ENCODE measurements around the gene SNRNP48. TPM values are rescaled to one million over a fixed set of nuclear protein-coding genes. Genes with fewer than 3 reads are reported as not detected.

Gene SNRNP48
- polyA plus RNA-seq, 2 of the 4 experiments (the other 2 are of a cell fraction): 13.7 to 13.9 TPM

- no peaks in the 10 kb centered on the region for H3K9me3 ChIP-seq
- FAIRE-seq: no peak
- DNase-seq (ENCODE audit: low read depth in 1 of 2, low spot score in 1 of 2): no peak
- H3K4me3 ChIP-seq: no peak overlapping the region
- 80% methylated on average over 1 of the region's 1 CpG for WGBS (ENCODE audit: missing lambda C conversion rate)
- POLR2A ChIA-PET: no interaction called here
- TF ChIP-seq ATOH8 (CRISPR knock-in tag; IDR thresholded peaks at IDR 0.05; ENCODE audit: low read depth): no peak
- TF ChIP-seq MYC (IDR thresholded peaks at IDR 0.05; ENCODE audit: borderline replicate concordance, low read length): no peak
- no peak for TF ChIP-seq CBX2 (IDR thresholded peaks at IDR 0.05; ENCODE audit: borderline replicate concordance, low read depth)
- TF ChIP-seq CHD4 (IDR thresholded peaks at IDR 0.05; ENCODE audit: borderline replicate concordance): no peak
- no peak for ATAC-seq
- H3K4me2 ChIP-seq: no peak overlapping the region
- no peak overlapping the region for H3K27ac ChIP-seq
- peaks cover 16% of the 10 kb centered on the region for H3K4me1 ChIP-seq
- CTCF ChIA-PET: interaction anchor here (0.7 to 0.9 kb wide), 3 partner anchors 19 to 921 kb away, joined by 3 read pairs; no protein-coding TSS in a partner anchor
These were observed 56.4 kb downstream of the SNRNP48 start for GRCh38 chr6:7646394-7646793.

- Histone ChIP-seq H3K4me2 (no peak overlapping the region), H3K4me3 (no peak overlapping the region), H3K27ac (no peak overlapping the region), H3K9me3 (no peaks in the 10 kb centered on the region), H3K4me1 (peaks cover 11% of the 10 kb centered on the region; the same call in 1 of the 3 replicates)
- ChIA-PET CTCF (interaction anchor here (0.9 kb wide), 1 partner anchor 923 kb away, joined by 3 read pairs; no protein-coding TSS in a partner anchor), POLR2A (no interaction called here)
- TF ChIP-seq ESRRA (IDR thresholded peaks at IDR 0.05; ENCODE audit: borderline replicate concordance, low read length): no peak
- no peak for TF ChIP-seq PHF8 (IDR thresholded peaks at IDR 0.05; ENCODE audit: borderline replicate concordance, low read depth)
- TF ChIP-seq MAZ (IDR thresholded peaks at IDR 0.05; ENCODE audit: borderline replicate concordance, low read depth, low read length): no peak
- no peak for TF ChIP-seq REST (IDR thresholded peaks at IDR 0.05)
- TF ChIP-seq ZSCAN20 (CRISPR knock-in tag; IDR thresholded peaks at IDR 0.05): no peak
- TF ChIP-seq TP53 (CRISPR knock-in tag; IDR thresholded peaks at IDR 0.05): no peak
- TF ChIP-seq RNF2 (IDR thresholded peaks at IDR 0.05; ENCODE audit: borderline replicate concordance, low read depth): no peak
- no peak for TF ChIP-seq EHMT2 (IDR thresholded peaks at IDR 0.05; ENCODE audit: low read depth)
- TF ChIP-seq FOXS1 (CRISPR knock-in tag; IDR thresholded peaks at IDR 0.05): no peak
- TF ChIP-seq CHD2 (IDR thresholded peaks at IDR 0.05; ENCODE audit: low read length, partially characterized antibody): no peak
- TF ChIP-seq ZC3H11A (IDR thresholded peaks at IDR 0.05): no peak
- no peak for TF ChIP-seq KDM1A (IDR thresholded peaks at IDR 0.05; ENCODE audit: low read depth)
- TF ChIP-seq E2F6 (IDR thresholded peaks at IDR 0.05; ENCODE audit: borderline replicate concordance, low read depth): no peak
- TF ChIP-seq NPAS2 (CRISPR knock-in tag; IDR thresholded peaks at IDR 0.05; ENCODE audit: borderline replicate concordance): no peak
- no peak for TF ChIP-seq FOSB (CRISPR knock-in tag; IDR thresholded peaks at IDR 0.05)
- no peak for TF ChIP-seq MAFK (IDR thresholded peaks at IDR 0.05; ENCODE audit: partially characterized antibody)
- no peak for TF ChIP-seq NR3C1 (IDR thresholded peaks at IDR 0.05)
- no peak for TF ChIP-seq JUN (IDR thresholded peaks at IDR 0.05)
- TF ChIP-seq BCL3 (IDR thresholded peaks at IDR 0.05): no peak
- no peak for TF ChIP-seq KDM5A (IDR thresholded peaks at IDR 0.05)
- 83% methylated on average over 1 of the region's 1 CpG for WGBS (ENCODE audit: missing lambda C conversion rate)
- no peak for FAIRE-seq
- no peak for DNase-seq (ENCODE audit: low read depth in 1 of 2, low spot score in 1 of 2)
- ATAC-seq: no peak
These were observed 57.5 kb downstream of the SNRNP48 start for GRCh38 chr6:7647504-7647903.
